ENCODE results near the gene PRDM15. TPM values are rescaled to one million over a fixed set of nuclear protein-coding genes. Genes with fewer than 3 reads are reported as not detected.
A peak's percentile ranks its signal among the peaks of the same experiment; 100 is the strongest.

PRDM15 gene
- total and polyA plus RNA-seq, 10 donors = 4.4 to 18.0 (median 10.8) TPM

DNA sequence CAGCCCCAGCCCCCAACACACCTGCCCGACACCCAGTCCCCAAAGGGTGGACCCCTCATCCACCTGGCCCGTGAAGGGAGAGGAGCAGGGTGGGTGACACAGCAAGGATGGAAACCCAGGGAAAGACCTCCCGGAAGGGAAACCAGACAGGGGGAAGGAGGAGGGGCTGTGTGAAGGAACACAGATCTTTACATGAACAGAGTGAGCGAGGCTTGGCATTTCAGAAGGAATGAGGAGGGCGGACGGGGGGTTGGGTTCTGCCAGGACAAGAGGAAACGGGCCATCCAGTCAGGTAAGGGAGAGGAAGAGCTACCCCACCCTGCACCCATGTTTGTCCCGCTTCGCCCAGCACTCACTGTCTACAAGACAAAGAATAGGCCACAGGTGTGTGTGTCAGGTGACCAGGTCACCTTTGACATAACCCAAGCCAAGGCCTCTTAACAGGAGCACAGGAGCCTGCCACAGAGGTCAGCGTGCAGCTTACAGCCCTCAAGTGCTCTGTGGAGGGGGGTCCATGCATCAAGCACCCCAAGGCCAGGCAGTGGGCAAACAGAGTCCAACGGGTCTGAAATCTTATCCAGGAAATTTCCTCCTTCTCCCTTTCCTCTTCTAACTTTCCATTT lies 18.0 kb upstream of the PRDM15 start:
- peak; percentile 40 for DNase-seq
- intact Hi-C loops (cut with DNase I; ENCODE audit: low total_unique reads) = no loop called here
- no peaks in the 10 kb centered on the region for H3K27me3 ChIP-seq (replicated peaks in 1 of 7)
- H3K36me3 ChIP-seq = peaks cover 0 to 95% (median 24%) of the 10 kb centered on the region in 6 donors
- no peaks in the 10 kb centered on the region for H3K9me3 ChIP-seq
- WGBS, 5 donors = 79 to 85% (median 82%) methylated on average over 11 of the region's 11 CpGs
- no peak overlapping the region for H3K4me3 ChIP-seq
- peak overlapping the region in 1 of 8 donors; percentile 11 for H3K27ac ChIP-seq
- TF ChIP-seq POLR2AphosphoS5 (IDR thresholded peaks at IDR 0.05) (no peak), POLR2A (IDR thresholded peaks at IDR 0.05) (no peak)
- TF ChIP-seq, protein P1, sequence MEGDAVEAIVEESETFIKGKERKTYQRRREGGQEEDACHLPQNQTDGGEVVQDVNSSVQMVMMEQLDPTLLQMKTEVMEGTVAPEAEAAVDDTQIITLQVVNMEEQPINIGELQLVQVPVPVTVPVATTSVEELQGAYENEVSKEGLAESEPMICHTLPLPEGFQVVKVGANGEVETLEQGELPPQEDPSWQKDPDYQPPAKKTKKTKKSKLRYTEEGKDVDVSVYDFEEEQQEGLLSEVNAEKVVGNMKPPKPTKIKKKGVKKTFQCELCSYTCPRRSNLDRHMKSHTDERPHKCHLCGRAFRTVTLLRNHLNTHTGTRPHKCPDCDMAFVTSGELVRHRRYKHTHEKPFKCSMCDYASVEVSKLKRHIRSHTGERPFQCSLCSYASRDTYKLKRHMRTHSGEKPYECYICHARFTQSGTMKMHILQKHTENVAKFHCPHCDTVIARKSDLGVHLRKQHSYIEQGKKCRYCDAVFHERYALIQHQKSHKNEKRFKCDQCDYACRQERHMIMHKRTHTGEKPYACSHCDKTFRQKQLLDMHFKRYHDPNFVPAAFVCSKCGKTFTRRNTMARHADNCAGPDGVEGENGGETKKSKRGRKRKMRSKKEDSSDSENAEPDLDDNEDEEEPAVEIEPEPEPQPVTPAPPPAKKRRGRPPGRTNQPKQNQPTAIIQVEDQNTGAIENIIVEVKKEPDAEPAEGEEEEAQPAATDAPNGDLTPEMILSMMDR (IDR thresholded peaks at IDR 0.05 in 8 of 11, conservative IDR thresholded peaks at IDR 0.05 in 3 of 11) = no peak
- H3K4me1 ChIP-seq = peaks cover 0 to 49% (median 11%) of the 10 kb centered on the region in 6 donors

DNA sequence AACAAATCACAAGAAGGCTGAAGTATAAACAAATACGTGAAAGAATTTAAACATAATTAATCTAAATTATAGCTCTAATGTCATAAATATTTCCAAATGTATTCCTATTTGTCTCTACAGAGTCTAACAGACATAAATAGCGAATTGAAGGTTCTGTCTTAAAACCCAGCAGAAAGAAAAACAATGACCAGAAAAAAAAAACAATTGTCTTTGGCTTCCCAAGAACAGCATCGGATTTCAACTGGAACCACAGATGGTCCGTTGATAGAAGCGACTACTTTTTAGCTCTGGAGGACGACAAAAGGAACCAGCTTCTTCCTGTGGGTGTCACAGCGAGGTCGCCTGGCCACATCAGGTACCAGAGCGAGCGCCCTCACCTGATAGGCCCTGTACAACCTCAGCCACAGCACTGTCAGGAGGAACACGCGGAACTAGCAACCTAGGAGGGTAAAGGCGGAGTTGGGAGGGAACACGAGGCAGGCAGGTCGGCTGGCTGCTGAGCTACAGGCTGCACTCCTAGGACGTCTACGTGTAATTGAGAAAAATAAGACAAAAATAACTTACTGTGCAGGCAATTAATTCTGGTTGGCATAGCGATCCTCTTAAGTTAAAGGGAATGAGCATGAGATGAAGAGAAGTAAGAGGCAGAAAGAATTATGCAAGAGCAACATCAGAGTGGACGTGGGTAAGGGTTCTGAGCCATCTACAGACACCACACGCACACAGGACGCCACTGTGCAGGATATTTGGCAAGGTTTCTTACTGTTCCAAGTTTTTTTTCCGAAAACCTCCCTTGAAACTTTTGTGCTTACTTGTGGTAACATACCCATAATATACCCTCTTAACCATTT lies 16.7 kb upstream of the PRDM15 start:
- WGBS, 5 donors = 34 to 46% (median 39%) methylated on average over 22 of the region's 22 CpGs
- no peaks in the 10 kb centered on the region for H3K27me3 ChIP-seq (replicated peaks in 1 of 7)
- H3K27ac ChIP-seq = peak overlapping the region in 2 of 8 donors; percentile 22 to 48
- H3K4me1 ChIP-seq = peaks cover 0 to 42% (median 8%) of the 10 kb centered on the region in 6 donors
- no peaks in the 10 kb centered on the region for H3K9me3 ChIP-seq
- intact Hi-C loops (cut with DNase I; ENCODE audit: low total_unique reads) = no loop called here
- no peak overlapping the region for H3K4me3 ChIP-seq
- H3K36me3 ChIP-seq = peaks cover 0 to 95% (median 15%) of the 10 kb centered on the region in 6 donors
- DNase-seq = peak; percentile 85
- TF ChIP-seq POLR2A (IDR thresholded peaks at IDR 0.05) (no peak), POLR2AphosphoS5 (IDR thresholded peaks at IDR 0.05) (peak; percentile 9 to 60 (median 15))

DNA sequence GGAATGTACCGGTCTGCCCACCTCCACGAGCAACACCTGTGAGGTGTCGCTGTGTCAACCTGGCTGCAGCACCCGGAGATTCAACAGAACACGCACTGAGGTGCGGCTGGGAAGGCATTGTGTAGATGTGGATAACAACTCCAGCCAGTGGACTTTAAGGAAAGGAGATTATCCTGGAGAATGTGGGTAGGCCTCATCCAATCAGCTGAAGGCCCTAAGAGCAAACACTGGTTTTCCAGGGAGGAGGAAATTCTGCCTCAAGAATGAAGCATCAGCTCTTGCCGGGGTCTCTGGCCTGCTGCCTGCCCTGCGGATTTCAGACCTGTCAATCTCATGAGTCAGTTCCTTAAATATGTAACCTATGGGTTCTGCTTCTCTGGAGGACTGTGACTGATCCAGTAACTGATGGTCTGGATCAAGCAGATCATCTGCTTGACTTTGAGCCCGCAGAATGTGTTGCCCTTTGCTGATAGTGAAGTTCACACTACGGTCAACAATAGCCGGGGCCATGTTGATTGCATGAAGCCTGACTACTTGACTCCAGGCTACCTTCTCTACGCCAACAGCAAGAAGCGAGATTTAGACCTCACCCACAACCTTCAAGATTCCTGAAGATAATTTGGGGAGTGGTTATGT lies 15.9 kb upstream of the PRDM15 start:
- Histone ChIP-seq H3K36me3 (peaks cover 0 to 93% (median 13%) of the 10 kb centered on the region in 6 donors), H3K4me3 (no peak overlapping the region), H3K27ac (peak overlapping the region in 1 of 8 donors; percentile 48), H3K4me1 (peaks cover 0 to 35% (median 6%) of the 10 kb centered on the region in 6 donors), H3K9me3 (no peaks in the 10 kb centered on the region), H3K27me3 (replicated peaks in 1 of 7) (no peaks in the 10 kb centered on the region)
- intact Hi-C loops (cut with DNase I; ENCODE audit: low total_unique reads) = no loop called here
- TF ChIP-seq, protein P1 (IDR thresholded peaks at IDR 0.05 in 8 of 11, conservative IDR thresholded peaks at IDR 0.05 in 3 of 11) = no peak
- TF ChIP-seq POLR2A (IDR thresholded peaks at IDR 0.05) (no peak), POLR2AphosphoS5 (IDR thresholded peaks at IDR 0.05) (no peak)
- no peak for DNase-seq
- WGBS, 5 donors = 62 to 82% (median 72%) methylated on average over 7 to 13 of the region's 13 CpGs

DNA sequence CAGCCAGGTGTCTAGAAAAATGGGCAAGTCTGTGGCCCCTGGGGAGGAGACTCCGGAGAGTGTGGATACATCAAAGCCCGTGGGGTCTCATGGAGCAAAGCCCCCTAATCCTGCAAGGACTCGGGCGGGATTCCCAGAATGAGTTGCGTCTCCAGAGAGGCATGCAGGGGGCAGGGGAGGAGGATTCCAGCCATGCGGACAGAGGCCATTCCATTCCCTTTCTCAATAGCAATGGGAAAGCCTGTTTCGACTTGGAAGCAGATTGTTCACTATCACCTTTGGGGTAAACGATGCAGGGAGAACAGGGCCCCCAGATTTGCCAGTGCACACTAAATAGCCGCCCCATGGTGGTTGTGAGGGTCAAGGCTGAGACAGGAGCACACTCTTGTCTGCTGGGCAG lies 15.4 kb upstream of the PRDM15 start:
- TF ChIP-seq POLR2A (IDR thresholded peaks at IDR 0.05) (no peak), POLR2AphosphoS5 (IDR thresholded peaks at IDR 0.05) (no peak)
- TF ChIP-seq, protein P1 (IDR thresholded peaks at IDR 0.05 in 8 of 11, conservative IDR thresholded peaks at IDR 0.05 in 3 of 11) = no peak
- Histone ChIP-seq H3K36me3 (peaks cover 0 to 91% (median 13%) of the 10 kb centered on the region in 6 donors), H3K27me3 (replicated peaks in 1 of 7) (no peaks in the 10 kb centered on the region), H3K27ac (no peak overlapping the region), H3K4me1 (peaks cover 0 to 33% (median 6%) of the 10 kb centered on the region in 6 donors), H3K4me3 (no peak overlapping the region), H3K9me3 (no peaks in the 10 kb centered on the region)
- DNase-seq = peak; percentile 52
- WGBS, 5 donors = 91 to 96% (median 93%) methylated on average over 7 to 9 of the region's 9 CpGs
- intact Hi-C loops (cut with DNase I; ENCODE audit: low total_unique reads) = no loop called here
